Measurements from ENCODE around the gene MYOF.
"Not testable (repeated sequence)": the region's sequence is repeated elsewhere in the genome, so short reads cannot be mapped to it uniquely, and the experiment has no call there.

The MYOF gene

DNA sequence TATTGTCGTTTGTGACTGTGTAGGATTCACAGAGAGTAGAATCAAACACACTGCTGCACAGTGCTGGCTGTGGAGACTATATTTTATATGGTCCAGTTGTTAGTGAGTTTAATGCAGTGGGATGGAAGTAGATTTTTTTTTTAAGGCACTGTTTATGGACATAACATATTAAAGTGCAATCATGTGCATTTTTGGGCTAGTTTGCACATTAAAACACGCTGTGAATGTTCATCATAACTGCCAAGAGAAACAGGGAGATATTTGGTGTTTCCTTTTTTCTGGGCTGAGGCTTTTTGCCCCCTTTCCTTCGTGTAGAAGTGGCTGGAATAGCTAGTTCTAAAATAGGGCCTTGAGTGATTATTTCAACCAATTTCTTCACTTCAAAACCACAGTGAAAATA is 139.2 kb downstream of the MYOF start:
- no peak for DNase-seq

- no peak for DNase-seq
These were observed 139.8 kb downstream of the MYOF start for GRCh38 chr10:93342366-93342765.

- DNase-seq: no peak
These were observed 144.8 kb downstream of the MYOF start for GRCh38 chr10:93337309-93337721.

DNA sequence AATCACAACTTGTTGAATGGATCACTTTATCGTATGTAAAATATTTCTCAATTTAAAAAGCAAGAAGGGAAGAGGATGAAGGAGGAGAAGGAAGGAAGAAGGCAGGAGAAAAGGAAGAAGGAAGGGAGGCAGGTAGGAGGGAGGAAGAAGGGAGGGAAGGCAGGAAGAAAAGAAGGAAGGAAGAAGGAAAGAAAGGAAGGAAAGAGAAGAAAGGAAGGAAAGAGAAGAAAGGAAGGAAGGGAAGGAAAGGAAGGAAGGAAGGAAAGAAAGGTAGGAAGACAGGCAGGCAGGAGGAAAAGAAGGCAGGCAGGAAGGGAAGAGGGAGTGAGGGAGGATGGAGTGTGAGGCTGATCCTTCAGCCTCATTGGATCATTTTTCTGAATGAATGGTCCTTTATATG is 145.5 kb downstream of the MYOF start:
- no peak for DNase-seq

DNA sequence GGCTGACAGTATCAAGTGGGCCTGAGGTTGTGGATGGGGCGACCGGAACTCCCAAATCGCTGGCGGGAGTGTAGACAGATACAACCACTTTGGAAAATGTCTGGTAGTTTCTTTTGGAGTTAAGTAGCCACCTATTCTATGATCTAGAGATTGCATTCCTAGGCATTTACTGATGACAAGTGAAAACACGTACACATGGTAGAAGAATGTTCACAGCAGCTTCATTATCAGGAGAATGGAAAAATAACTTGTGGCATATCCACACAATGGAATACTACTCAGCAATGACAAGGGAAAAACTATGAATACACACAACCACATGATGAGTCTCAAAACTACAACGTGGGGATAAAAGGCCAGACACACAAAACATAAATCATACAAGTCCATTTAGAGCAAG is 146.0 kb downstream of the MYOF start:
- no peak for DNase-seq

DNA sequence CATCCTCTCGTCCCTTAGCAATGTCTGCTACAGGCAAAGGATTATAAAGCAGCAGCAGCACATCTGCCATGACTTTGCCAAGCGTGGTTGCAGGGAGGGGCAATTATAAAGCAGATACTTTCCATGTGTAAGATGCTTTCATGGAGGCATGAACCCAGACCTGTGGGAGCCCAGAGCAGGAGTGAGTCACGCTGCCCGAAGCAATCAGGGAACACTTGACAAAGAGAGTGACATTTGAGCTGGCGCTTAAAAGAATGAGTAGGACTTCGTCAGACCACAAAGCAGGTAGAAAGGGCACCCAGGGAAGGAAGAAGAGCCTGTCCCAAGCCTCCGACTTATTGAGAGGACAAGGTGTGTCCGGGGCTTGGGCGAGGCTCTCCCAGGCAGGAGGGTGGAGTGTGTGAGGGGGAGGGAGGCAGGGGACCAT is 147.2 kb downstream of the MYOF start:
- DNase-seq: no peak

- no peak for DNase-seq
These were observed 148.0 kb downstream of the MYOF start for GRCh38 chr10:93334181-93334580.

DNA sequence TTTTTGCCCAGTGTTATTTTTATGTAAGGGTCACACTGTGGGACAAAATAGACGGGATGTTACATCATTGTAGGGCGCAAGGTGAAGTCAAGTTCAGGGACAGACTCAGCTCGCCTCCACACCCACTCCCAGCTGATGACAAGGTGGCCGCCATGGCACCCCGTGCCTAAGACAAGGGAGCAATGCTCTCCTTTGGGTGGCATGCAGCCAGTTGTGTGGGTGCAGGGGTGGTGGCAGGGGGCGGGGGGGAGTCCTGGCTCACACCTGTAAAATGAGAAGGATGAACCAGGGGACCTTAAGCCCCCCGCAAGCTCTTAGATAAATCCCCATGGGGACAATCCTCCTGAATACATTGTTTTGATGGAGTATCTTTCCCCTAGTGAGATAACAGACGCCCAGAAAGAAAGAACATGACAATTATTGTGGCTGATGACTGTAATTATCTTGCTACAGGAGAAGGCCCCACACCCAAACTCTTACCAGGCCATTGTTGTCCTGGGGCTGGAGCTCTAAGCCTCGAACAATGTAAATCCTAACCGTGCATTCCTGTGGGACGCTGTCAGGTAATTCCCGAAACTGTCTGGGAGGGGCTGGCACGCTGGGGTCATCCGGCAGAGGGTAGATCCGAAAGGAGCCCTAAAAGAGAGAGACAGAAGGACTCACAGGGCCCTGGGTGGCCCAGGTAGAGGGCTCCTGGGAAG is 148.7 kb downstream of the MYOF start:
- no peak for DNase-seq

DNA sequence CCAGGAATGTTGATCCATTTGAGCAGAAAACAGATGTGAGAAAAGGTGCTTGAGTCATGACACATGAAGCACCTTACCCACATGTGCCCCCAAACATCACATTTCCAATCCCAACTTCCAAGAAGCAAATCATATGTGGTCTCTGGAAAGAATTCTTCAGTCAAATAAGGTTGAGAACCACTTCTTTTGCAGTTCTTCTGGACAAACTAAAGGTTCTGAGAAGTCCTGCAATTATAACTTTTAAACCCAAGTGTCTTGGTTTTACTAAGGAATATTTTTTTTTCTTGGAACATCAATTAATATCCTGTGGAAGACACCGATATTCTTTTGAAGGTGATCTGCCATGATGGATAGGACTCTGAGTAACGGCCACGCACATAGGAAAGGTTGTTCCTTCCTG is 151.3 kb downstream of the MYOF start:
- no peak for DNase-seq

- DNase-seq: no peak
These were observed 162.2 kb downstream of the MYOF start for GRCh38 chr10:93319896-93320295.

DNA sequence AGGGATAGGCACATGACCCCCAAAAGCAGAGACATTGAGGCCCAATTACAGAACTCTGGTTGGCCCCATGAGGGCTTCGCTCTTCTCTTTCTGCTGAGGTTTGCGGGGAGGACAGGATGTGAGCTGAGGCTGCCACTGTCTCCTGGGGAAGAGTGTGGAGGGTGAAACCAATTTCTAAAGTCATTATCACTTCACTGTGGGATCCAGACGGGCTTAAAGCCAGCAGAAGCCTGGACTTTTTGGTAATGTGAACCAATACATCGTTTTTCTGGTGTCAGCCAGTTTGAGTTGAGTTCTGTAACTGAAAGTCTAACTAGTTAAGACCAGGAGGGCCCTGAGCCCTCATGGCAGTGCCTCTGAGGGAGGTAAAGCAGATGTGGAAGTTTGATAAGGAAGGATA is 163.0 kb downstream of the MYOF start:
- no peak for DNase-seq

DNA sequence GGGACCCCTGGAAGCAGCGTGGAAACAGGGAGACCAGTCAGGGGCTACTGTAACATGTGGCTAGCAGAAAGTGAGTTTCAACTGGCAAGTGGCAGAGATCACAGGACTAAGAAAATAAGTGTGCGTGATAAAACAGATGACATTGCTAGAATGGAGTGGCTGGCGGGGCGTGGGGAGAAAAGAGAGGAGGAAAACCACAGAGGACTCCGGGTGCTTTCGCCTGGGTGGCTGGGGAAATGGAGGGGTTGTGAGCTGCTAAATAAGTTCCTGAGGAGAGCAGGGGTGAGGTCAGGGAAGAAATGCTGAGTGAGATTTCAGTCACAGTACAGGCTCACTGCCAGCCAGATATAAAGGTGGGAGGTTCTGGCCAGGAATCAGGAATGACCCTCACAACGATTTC is 166.9 kb downstream of the MYOF start:
- DNase-seq: no peak

GRCh38 chr10:93314656-93315055 is 167.5 kb downstream of the MYOF start:
- not testable (repeated sequence) for DNase-seq

DNA sequence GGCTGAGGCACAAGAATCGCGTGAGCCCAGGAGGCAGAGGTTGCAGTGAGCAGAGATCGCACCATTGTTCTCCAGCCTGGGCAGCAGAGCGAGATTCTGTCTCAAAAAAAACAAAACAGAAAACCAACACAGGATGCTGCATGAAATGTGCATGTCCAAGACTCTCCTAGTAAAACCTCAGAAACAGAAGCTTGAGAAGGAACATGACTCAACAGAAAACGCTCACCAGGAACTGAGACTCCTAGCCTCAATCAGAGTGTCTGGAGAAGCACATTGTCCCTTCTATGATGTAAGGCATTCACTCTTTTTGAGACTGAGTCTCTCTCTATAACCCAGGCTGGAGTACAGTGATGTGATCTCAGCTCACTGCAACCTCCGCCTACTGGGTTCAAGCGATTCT is 168.3 kb downstream of the MYOF start:
- no peak for DNase-seq

DNA sequence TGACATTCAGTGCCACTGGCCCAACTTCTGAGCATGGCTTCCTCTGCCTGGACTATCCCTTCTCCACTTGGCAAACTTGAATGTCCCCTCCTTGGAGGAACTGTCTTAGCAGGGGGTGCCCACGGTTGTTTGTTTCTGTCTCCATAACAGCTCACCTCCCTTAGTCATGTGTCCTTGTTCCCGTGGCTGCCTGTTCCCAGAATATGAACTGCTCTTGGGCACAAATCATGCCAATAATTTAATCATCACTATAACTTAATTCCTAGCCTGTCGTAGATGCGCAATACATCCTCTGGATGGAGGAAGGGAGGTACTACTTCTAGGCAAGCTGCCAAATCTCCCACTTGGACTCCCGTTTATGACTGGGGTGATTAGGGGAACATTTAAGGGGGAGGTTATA is 173.1 kb downstream of the MYOF start:
- no peak for DNase-seq

- no peak for DNase-seq
These were observed 177.0 kb downstream of the MYOF start for GRCh38 chr10:93305122-93305521.

DNA sequence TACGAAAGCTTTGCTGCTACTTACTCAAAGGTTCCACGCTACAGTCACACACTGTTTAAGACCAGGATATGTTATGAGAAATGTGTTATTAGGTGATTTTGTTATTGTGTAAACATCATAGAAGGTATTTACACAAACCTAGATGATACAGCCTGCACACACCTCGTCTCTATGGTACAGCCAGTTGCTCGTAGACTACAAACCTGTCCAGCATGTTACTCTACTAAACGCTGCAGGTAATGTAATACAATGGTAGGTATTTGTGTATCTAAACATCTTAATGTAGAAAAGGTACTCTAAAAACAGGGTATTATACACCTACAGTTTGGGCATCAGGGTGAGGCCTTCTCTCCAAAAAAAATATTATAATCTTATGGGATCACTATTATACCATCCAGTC is 181.2 kb downstream of the MYOF start:
- no peak for DNase-seq

- DNase-seq: no peak
These were observed 181.7 kb downstream of the MYOF start for GRCh38 chr10:93300288-93300917.

DNA sequence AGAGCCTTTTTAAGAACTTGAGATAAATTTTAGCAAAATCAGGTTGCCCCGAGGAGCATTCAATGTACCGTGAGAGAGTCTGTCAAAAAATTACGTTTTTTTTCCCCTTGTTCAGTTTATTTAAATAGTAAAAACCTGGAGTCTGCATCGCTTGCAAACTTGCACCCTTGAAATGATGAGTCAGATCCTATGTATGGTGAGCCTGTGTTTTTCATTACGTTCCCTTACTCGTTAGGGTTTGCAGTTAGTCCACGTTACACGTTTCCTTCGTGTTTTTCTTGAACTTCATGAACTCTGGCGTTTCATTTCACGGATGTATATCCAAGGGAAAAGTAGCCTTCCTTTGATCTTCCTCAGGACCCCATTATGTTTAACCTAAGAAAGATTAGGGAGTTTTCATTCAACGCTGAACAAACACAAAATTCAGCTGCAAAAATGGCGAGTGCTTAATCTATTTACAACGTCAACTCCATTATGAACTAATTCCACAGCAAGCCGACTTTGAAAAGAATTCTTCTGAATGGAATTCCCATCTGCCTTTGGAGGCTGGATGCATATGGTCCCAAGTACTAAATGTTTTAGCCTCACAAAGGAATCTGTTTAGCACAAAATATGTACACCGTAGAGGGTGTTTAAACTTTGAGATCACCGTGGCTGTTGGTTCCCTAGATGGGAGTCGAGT is 182.4 kb downstream of the MYOF start:
- no peak for DNase-seq

DNA sequence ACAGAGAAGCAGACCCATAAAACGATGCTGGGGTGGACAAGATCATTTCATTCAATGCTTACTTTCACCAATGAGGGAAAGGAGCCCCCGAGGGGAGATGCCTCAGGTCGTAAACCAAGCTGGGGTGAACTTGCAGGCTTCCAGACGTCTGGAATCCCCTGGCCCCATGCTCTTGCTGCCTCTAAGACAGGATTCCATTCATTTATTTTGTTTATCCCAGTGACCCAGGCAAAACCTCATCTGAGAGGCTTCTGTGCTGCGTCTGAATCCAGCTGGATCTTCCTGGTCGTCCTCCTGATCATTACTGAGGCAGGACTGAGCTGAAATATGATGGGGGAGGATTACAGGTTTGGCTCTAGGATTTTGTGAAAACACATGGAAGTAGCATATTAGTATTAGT is 182.9 kb downstream of the MYOF start:
- DNase-seq: no peak

DNA sequence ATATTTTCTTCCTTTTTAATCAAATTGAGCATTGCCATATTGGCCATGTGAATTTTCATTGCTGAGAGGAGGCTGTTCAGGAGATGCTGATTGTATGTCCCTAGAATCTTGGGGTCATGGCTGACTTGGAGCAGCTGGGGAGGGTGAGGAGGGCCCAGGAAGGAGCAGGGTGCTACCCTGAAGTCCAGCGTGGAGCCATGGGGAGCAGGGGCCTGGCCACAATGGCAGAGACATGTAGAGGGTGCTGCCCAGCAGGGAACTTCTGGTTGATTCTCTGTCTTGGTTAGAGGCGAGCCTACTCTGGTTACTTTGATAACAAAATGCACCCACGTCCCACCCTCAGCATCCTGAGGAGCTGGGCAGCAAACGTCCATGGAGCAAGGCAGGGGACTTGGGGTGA is 186.0 kb downstream of the MYOF start:
- no peak for DNase-seq

DNA sequence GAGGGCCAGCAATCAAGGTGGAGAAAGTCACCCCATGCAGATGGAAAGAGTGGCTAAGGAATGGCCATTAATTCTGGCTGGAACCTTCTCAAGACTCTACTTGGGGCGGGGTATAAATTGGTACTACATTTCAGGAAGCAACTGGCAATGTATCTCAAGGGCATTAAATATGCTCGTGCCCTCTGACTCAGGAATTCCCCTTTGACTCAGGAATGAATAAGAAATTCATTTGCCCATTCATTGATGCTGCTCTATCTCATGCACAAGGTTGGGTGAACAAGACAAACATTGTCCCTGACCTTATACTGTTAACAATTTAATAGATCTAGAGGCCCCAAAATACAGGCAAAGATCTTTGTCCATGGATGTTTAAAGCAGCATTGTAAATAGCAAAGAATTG is 188.1 kb downstream of the MYOF start:
- no peak for DNase-seq

DNA sequence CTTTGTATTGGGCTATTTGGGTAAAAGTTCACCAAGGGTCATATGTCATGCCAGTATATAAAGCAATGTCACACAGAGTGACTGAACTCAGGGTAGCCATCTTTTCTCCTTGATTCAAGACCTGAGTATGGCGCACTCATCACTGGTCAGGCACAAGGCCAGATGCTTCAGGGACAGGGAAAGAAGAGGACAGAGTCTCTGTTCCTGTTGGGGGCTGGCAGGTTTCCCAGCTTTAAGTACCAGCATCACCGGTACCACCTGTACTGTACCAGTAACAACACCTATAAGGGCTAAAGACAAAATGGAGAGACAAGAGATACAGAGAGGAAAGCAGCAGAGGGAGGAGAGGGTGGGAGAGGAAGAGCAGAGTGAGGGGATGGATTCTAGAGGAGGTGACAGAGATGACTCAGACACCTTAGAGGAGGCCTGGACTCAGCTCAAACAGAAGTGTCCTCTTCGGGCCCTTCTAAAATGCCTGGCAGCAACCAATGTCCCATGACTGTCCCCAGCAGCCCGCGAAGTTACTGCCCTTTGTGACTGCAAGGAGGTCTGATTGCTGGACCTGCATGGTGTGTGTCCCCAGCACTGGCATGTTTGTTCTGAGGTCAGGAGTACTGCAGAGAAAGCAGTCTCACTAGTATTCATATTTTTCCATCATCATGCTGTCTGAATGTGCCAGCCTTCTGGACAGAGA is 191.3 kb downstream of the MYOF start:
- no peak for DNase-seq
